GM19463 (cell line): ENCODE results near the gene FHAD1.
A peak's percentile ranks its signal among the peaks of the same experiment; 100 is the strongest.

Experiments
- ATAC-seq: cut with Tn5 transposase; IDR thresholded peaks from one replicate; pipeline ENCODE4 v1.9.1; 2021; ENCODE audit warnings: mild to moderate bottlenecking, moderate library complexity; ENCODE audit not compliant: unreplicated experiment

FHAD1 gene

DNA sequence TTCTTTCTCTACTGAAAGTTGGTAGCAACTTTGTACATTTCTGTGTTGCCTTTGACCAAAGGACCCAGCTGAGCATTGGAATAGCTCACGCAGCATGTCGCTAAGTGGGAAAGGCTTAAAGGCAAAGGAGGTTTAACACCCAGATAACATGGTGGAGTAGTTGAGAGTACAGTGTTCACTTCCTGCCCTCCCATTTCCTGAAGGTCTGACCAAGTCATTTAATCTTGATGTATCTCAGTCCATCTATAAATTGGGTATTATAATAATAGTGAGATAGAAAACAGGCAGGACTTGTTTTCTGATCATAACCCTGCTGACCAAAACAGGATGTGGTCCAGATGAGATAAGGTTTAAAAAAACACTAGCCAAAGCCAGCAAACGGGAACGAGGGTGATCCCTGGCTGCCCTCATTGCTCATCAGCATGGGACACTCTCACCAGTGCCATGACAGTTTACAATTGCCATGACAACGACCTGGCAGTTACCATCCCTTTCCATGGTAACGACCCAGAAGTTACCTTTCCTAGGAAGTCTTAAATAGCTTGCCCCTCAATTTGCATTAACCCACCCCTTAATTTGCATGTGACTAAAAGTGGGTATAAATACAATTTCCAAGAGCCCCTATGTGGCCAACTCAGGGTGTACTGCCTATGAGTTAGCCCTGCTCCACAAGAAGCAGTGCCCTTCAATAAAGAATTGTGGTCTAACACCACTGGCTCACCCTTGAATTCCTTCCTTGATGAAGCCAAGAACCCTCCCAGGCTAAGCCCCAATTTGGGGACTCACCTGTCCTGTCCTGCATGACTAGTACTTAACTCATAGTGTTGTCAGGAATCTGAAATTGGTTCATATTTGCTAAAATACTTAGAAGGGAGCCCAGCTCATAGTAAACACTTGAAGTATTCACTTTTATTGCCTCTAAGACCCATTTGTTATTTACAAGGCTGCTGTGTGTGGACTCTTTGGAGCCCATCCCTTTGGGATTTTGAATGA, 28.4 kb upstream of the FHAD1 start:
- ATAC-seq = no peak

DNA sequence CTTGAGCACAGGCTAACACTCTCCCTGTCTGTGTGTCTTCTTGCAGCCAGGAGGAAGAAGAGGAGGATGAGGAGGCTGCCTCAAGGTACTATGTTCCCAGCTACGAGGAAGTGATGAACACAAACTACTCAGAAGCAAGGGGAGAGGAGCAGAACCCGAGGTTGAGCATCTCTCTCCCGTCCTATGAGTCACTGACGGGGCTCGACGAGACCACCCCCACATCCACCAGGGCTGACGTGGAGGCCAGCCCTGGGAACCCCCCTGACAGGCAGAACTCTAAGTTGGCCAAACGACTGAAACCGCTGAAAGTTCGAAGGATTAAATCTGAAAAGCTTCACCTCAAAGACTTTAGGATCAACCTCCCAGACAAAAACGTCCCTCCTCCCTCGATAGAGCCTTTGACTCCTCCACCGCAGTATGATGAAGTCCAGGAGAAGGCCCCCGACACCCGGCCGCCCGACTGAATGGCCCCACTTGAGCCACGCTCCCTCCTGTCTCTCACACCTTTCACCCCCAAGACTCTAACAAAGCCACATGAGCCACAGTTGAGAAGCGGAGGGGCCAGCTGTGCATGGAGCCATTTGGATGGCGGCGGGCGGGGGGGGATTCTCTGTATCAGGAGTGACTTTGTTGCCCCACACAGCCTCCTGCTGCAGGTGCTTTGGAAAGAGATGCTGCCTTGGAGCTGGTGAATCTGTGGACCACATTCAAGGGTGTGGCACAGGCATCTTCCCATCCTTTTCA, 27.6 kb upstream of the FHAD1 start:
- ATAC-seq = no peak

DNA sequence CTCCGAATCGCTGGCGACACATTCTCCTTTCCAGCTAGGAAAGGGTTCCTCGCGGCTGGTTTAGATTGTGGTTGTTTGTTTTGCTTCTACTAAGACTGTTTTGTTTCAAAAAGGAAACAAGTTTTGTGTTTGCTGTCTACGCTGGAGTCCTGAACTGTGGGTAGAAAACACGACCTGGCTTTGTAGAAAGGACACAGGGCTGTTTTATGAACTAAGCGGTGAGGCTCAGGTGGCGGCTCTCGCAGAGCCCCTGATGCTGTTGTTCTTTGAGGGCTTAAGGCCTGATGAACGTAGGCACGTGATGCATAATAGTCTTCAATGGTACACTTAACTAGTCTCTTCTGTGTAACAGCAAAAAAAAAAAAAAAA, 27.0 kb upstream of the FHAD1 start:
- ATAC-seq = no peak

DNA sequence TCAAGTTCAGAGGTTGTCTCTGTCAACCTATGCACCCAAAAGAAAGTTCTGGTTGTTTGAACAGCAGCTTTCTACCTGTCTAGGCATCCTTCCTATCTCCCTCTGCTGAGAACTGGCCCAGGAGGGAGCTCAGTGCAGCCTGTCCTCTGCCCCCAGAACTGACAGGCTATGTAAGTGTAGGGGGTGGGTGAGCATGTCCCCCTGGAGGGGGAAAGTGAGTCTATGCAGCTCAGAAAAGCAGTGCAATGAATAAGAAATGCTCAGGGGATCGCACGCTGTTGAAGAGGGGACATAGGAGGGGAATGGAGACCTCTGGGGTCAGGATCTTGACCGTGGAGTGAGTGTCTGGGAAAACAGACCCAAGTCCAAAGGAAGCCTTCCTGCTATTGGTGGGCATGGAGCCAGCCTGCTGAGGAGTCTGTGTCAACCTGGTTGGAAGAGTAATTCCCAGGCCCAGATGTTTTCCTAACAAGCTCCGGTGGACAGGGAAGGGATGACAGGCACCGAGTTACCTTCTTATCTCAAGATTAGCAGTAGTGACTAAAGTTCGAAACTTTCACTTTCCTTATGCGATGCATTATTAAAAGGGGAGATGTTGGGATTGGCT, 26.1 kb upstream of the FHAD1 start:
- ATAC-seq = no peak

GRCh38 chr1:15222653-15223303, 24.2 kb upstream of the FHAD1 start:
- ATAC-seq = no peak

- ATAC-seq = no peak
These were observed 22.7 kb upstream of the FHAD1 start for GRCh38 chr1:15224259-15224869.

GRCh38 chr1:15224974-15225373, 22.0 kb upstream of the FHAD1 start:
- no peak for ATAC-seq

GRCh38 chr1:15225461-15225860, 21.6 kb upstream of the FHAD1 start:
- no peak for ATAC-seq

DNA sequence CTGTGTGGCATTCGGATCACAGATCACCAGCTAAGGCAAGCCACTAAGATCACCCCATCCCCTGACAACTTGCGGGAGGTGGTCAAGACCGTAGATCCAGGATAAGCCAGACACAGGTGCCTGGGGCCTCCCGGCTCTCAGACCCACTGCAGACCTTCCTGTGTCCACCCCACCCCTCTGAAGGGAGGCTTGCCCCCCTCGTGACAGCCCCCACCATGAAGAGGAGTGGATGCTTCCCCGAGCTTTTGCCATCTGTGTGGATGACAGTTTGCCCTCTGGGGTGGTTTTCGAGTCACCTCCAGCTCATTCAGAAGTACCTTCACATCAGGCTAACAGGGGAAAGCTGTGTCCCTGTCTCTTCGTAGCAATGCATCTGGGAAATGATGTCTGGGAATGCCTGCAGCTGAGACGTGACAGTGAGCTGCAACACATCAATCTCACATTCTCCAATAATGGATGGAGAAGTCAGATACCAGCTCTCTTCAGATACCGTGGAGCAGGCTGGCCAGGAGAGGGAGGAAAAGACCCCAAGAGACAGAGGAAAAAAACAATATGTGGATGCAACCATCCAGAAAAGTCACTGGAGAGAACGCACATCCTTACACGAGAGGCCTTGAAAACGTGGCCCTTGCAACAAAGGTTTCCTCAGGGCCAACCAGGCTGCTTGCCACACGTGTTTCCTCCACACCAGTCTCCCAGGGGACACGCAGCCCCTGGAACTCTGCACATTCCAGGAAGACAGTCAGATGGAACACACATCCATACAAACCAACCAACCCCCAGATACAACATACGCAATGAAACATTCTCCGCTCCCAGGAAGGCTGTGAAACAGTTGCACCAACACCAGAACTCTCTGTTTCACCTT, 20.4 kb upstream of the FHAD1 start:
- no peak for ATAC-seq

DNA sequence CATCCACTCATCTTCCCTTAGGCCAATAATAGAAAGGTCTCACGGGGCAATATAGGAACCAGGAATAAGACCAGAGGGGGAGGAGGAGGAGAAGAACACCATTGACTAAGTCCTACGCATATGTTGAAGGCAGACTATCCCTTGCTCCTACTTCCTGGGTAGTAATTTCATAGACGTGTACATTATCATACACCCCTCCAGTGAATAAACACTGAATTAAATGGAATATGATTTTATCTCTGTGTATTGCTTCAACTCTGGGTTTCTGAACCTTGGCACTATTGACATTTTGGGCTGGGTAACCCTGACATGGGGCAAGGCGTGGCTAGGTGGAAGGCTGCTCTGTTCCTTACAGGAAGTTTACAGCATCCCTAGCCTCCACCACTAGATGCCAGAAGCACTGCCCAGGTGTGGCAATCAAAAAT, 17.3 kb upstream of the FHAD1 start:
- no peak for ATAC-seq

DNA sequence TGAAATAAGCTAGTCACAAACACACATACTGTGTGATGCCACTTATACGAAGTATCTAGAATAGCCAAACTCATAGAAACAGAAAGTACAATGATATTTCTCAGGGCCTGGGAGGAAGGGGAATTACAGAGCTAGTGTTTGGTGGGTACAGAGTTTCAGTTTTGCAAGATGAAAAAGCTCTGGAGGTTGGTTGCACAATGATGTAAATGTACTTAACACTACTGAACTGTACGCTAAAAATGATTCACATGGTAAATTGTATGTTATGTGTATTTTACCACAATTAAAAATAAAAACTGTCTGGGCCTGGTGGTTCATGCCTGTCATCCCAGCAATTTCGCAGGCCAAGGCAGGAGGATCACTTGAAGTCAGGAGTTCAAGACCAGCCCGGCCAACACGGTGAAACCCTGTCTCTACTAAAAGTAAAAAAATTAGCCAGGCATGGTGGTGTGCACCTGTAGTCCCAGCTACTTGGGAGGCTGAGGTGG, 15.3 kb upstream of the FHAD1 start:
- peak; percentile 75 for ATAC-seq

DNA sequence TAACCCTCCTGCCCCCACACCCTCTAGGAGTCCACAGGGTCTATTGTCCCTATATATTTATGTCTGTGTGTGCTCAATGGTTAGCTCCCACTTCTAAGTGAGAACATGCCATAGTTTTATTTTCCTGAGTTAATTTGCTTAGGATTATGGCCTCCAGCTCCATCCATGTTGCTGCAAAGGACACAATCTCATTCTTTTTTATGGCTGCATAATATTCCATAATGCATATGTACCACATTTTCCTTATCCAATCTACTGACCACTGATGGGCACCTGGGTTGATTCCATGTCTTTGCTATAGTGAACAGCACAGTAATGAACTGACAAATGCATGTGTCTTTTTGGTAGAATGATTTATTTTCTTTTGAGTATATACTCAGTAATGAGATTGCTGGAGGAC, 13.3 kb upstream of the FHAD1 start:
- no peak for ATAC-seq

DNA sequence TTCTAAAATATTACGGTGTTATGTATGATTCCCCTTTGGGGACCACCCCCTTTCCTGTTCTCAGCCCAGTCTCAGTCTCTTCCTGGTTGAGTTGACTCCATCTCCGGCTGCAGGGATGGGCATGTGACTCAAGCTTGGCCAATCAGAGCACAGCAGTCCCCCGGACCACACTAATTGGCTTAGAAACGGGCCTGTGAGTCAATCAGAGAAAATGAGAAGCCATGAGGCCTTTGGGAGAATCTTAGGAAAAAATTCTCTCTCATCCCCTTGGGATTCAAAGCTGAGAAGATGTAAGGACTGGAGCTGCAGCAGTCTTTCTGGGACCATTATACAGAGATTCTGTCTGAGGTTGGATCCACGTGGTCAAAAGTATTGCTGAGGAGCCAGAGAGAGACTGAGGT, 10.7 kb upstream of the FHAD1 start:
- ATAC-seq = no peak

GRCh38 chr1:15236746-15237145, 10.3 kb upstream of the FHAD1 start:
- no peak for ATAC-seq

GRCh38 chr1:15238789-15239188, 8.2 kb upstream of the FHAD1 start:
- ATAC-seq = no peak

GRCh38 chr1:15242766-15243165, 4.3 kb upstream of the FHAD1 start:
- ATAC-seq = no peak

GRCh38 chr1:15243275-15244043, 3.6 kb upstream of the FHAD1 start:
- ATAC-seq = no peak

DNA sequence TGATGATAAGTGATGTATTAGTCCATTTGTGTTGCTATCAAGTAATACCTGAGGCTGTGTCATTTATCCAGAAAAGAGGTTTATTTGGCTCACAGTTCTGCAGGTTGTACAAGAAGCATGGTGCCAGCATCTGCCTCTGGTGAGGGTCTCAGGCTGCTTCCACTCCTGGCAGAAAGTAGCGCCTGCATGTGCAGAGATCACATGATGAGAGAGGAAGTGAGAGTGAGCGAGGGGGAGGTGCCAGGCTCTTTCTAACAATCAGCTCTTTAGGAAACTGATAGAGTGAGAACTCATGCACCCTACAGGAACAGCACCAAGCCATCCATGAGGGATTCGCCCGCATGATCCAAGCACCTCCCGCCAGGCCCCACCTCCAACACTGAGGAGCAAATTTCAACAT, 2.2 kb upstream of the FHAD1 start:
- ATAC-seq = no peak
